HG03103 (cell line): ENCODE data around the gene FBXO10.
"Not testable (repeated sequence)": the region's sequence is repeated elsewhere in the genome, so short reads cannot be mapped to it uniquely, and the experiment has no call there.

Experiments
- ATAC-seq: cut with Tn5 transposase; IDR thresholded peaks from one replicate; pipeline ENCODE4 v1.9.1; 2021; ENCODE audit warnings: low read depth; ENCODE audit not compliant: unreplicated experiment

FBXO10 gene

GRCh38 chr9:37575921-37576721 is at the start of gene FBXO10:
Gene FBXO10 (minus strand): TSS chr9:37576380. CDS start chr9:37541768, 34,612 bp downstream.
- ATAC-seq: peak; percentile 71

- no peak for ATAC-seq
Measured at GRCh38 chr9:37625758-37626147, 49.6 kb upstream of the FBXO10 start.

- no peak for ATAC-seq
Measured at GRCh38 chr9:37625036-37625757, 49.0 kb upstream of the FBXO10 start.

- ATAC-seq: no peak
Measured at GRCh38 chr9:37624073-37624472, 47.9 kb upstream of the FBXO10 start.

DNA sequence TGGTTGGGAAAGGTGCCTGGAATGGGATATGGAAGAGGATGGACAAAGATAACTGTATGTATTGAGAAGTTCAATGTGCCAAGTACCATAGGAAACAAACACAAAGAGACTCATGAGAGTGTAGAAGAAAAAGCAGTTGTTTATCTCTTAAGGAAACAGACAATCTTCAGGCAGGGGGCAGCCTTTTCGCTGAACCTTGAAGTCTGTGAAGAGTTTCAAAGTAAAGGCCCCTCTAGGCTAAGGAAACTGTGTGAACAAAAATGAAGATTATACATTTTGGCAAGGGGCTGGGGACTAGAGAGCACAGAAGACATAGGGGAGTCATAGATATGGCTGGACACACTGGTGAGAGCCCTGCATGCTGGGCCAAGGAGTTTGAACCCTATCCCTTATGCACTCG is 47.1 kb upstream of the FBXO10 start:
- ATAC-seq: no peak

GRCh38 chr9:37622462-37622861 is 46.3 kb upstream of the FBXO10 start:
- ATAC-seq: no peak

DNA sequence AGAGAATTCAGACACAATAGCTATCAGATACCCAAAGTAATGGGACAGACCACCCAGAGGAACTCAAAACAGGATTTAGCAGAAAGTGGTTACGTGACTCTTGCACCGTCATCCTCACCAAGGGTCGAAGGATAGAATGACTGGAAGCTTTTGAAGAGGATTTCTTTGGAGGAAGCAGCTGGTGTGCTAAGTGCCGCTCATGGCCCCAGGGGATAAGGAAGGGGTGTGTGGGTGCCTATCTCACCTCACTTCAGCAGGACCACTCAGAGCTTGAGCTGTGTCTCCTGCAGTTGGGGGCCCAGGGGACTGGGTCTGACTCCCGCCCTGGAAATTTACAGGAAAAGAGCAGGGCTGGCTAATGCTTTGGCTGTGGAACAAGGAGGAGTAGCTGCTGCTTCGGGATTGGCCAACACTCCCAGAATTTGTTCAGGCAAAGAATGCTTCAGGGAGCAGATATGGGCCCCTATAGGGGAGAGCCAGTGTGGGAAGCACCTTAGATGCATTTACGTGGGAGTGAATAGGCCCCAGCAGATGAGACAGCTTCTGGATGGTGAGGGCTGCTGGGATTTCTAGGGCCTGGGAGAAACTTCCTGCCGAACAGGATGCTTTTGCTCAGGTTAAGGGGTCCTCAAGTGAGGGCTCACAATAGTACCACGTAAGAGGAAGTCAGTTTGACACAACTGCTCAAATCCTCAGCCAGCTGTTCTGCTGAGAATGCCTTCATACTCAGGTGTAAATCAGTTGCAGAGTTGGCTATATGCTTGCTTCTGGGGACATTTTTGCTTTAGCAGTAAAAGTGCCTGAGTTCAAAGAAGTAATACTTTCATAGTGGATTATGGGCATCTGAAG is 45.3 kb upstream of the FBXO10 start:
- no peak for ATAC-seq

- ATAC-seq: no peak
Measured at GRCh38 chr9:37620396-37620795, 44.2 kb upstream of the FBXO10 start.

DNA sequence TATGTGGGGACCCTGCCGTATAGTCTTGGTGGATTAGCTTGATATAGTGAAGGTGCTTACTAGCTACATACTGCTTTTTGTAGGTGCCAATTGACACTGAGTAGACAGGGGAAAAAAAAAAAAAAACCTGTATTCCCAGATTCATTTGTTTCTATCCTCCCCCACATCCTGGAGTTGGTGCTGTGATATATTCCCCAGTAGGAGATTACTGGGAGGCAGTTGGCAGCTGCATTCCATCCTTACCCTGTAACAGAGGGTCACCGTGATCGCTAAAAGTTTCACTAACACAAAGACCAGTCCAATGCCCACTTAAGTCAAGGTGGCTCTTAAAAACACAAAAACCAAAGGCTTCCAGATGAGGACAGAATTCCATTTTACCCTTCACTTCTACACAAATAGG is 43.6 kb upstream of the FBXO10 start:
- ATAC-seq: no peak

GRCh38 chr9:37618817-37619216 is 42.6 kb upstream of the FBXO10 start:
- no peak for ATAC-seq

DNA sequence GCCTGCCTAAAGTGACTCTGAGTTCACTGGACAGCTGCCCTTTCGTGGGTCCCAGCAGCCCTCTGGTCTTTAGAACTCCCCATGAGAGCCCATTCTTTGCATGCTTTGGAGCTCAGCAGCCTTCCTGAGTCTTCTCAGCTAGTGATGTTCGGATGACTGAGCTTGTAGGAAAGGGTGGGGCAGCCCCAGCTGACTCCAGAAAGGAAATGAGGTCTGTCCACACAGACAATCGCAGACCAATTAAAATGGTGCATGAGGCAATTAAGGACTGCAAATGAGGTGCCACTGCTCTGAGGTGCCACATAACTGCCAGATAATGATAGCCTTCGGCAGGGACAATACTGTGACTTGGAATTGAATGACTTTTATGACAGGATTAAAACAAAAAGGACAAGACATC is 41.7 kb upstream of the FBXO10 start:
- ATAC-seq: no peak

- no peak for ATAC-seq
Measured at GRCh38 chr9:37617161-37617560, 41.0 kb upstream of the FBXO10 start.

DNA sequence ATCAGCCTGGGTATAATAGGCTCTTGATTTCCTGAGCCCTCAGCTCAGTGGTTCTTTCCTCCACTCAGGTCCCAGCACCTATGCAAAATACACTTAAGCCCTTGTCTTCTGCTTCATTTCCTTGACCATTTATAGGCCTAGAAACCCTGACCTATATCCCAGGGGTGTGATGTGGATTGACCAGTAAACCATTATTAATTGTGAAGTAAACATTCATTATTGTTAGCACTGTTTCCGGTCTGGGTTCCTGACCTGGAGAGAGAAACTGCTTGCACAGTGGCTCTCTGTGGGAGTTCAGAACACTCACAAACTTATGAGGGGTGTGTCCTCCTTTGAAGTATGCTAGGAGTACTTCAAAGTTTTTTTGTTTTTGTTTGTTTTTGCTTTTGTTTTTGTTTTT is 35.8 kb upstream of the FBXO10 start:
- no peak for ATAC-seq

DNA sequence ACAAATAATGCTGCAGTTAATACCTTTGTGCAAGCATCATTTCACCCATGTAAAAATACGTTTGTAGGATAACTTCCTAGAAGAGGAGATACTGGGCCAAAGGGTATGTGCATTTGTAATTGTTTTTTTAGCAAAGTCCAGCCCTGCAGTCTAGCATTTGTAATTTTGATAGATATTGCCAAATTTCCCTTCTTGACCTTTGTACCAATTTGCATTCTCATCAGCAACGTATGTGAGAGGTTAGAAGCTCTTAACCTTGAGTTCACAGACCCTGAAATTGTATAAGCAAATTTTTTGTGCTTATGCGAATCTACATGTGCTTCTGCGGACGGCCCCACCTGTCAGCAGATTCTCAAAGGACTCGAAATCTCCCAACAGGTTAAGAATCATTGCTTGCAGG is 34.8 kb upstream of the FBXO10 start:
- ATAC-seq: no peak

- ATAC-seq: no peak
Measured at GRCh38 chr9:37609735-37610397, 33.7 kb upstream of the FBXO10 start.

DNA sequence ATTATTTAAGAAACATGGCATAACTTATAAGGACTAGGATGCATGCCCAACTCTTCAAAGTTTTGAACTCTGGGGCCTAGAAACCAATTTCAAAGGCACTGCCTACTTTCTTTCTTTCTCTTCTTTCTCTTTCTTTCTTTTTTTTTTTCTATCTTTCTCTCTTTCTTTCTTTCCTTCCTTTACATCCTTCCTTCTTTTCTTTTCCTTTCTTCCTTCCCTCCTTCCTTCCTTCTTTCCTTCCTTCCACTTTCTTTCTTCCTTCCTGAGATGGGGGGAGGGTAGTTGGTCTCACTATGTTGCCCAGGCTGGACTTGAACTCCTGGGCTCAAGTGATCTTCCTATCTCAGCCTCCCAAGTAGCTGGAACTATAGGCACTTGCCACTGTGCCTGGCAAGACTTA is 32.1 kb upstream of the FBXO10 start:
- no peak for ATAC-seq

- no peak for ATAC-seq
Measured at GRCh38 chr9:37604296-37604695, 28.1 kb upstream of the FBXO10 start.

- ATAC-seq: no peak
Measured at GRCh38 chr9:37602817-37603216, 26.6 kb upstream of the FBXO10 start.

- not testable (repeated sequence) for ATAC-seq
Measured at GRCh38 chr9:37602061-37602460, 25.9 kb upstream of the FBXO10 start.

GRCh38 chr9:37596504-37596903 is 20.3 kb upstream of the FBXO10 start:
- no peak for ATAC-seq
